ENCODE data around the gene WDR82. TPM values are rescaled to one million over a fixed set of nuclear protein-coding genes. Genes with fewer than 3 reads are reported as not detected.

WDR82 gene
- total RNA-seq, 4 donors from 2014 or later: 14.6 to 44.9 (median 40.8) TPM

GRCh38 chr3:52283306-52283705 is 4.9 kb upstream of the WDR82 start:
- TF ChIP-seq POLR2A (IDR thresholded peaks at IDR 0.05) (no peak), POLR2AphosphoS5 (IDR thresholded peaks at IDR 0.05) (no peak), CTCF (IDR thresholded peaks at IDR 0.05) (no peak), EP300 (IDR thresholded peaks at IDR 0.05; ENCODE audit: low read depth) (no peak)
- intact Hi-C loops (cut with DNase I; ENCODE audit: low total_unique reads) (loop anchor here (10.0 kb wide), 1 partner anchor 1949 kb away; no protein-coding TSS in a partner anchor), in situ Hi-C loops (cut with MboI; ENCODE audit: low pct_ligation_motif_present in 1 of 4, low pct_unique_long_range_greater_than_20kb in 1 of 4, low sequenced_read_pairs in 3 of 4) (loop anchor here in 1 of 4 donors (10.0 kb wide), 1 partner anchor 49 kb away; the partner anchor contains the start of gene TWF2)
- peak overlapping the region in 1 of 4 donors; percentile 4 for H3K27ac ChIP-seq
- WGBS, 2 donors (ENCODE audit: low coverage in 1 of 2): 57 to 83% methylated on average over 1 of the region's 1 CpG
- no peaks in the 10 kb centered on the region for H3K36me3 ChIP-seq
- no peak for DNase-seq
- H3K4me3 ChIP-seq: no peak overlapping the region
- no peaks in the 10 kb centered on the region for H3K27me3 ChIP-seq
- H3K4me1 ChIP-seq: peaks cover 15 to 66% (median 27%) of the 10 kb centered on the region in 4 donors
- H3K9me3 ChIP-seq: no peaks in the 10 kb centered on the region

- no peaks in the 10 kb centered on the region for H3K9me3 ChIP-seq
- H3K4me3 ChIP-seq: no peak overlapping the region
- no peaks in the 10 kb centered on the region for H3K27me3 ChIP-seq
- H3K27ac ChIP-seq: peak overlapping the region; percentile 42 to 99 (median 54)
- TF ChIP-seq POLR2A (IDR thresholded peaks at IDR 0.05) (no peak), EP300 (IDR thresholded peaks at IDR 0.05; ENCODE audit: low read depth) (no peak)
- in situ Hi-C loops (cut with MboI; ENCODE audit: low pct_ligation_motif_present in 1 of 4, low pct_unique_long_range_greater_than_20kb in 1 of 4, low sequenced_read_pairs in 3 of 4) (loop anchor here in 1 of 4 donors (10.0 kb wide), 1 partner anchor 47 kb away; the partner anchor contains the start of gene TWF2), intact Hi-C loops (cut with DNase I; ENCODE audit: low total_unique reads) (loop anchor here (10.0 kb wide), 1 partner anchor 1947 kb away; no protein-coding TSS in a partner anchor)
- DNase-seq: no peak
- H3K36me3 ChIP-seq: no peaks in the 10 kb centered on the region
- H3K4me1 ChIP-seq: peaks cover 13 to 66% (median 24%) of the 10 kb centered on the region in 4 donors
- WGBS, 2 donors (ENCODE audit: low coverage in 1 of 2): 54 to 55% methylated on average over 5 to 8 of the region's 8 CpGs
Measured at GRCh38 chr3:52281981-52282801, 3.7 kb upstream of the WDR82 start.

GRCh38 chr3:52280050-52280461 is 1.6 kb upstream of the WDR82 start:
- no peaks in the 10 kb centered on the region for H3K27me3 ChIP-seq
- no peaks in the 10 kb centered on the region for H3K9me3 ChIP-seq
- H3K4me1 ChIP-seq: peaks cover 19 to 71% (median 34%) of the 10 kb centered on the region in 4 donors
- H3K27ac ChIP-seq: peak overlapping the region; percentile 97 to 99 (median 98)
- 27 to 37% methylated on average over 4 to 6 of the region's 6 CpGs for WGBS, 2 donors (ENCODE audit: low coverage in 1 of 2)
- in situ Hi-C loops (cut with MboI; ENCODE audit: low pct_ligation_motif_present in 1 of 4, low pct_unique_long_range_greater_than_20kb in 1 of 4, low sequenced_read_pairs in 3 of 4): loop anchor here in 1 of 4 donors (10.0 kb wide), 1 partner anchor 45 kb away; the partner anchor contains the start of gene TWF2
- DNase-seq: no peak
- intact Hi-C loops (cut with DNase I; ENCODE audit: low total_unique reads): loop anchor here (10.0 kb wide), 1 partner anchor 1945 kb away; no protein-coding TSS in a partner anchor
- no peak for TF ChIP-seq POLR2AphosphoS5 (IDR thresholded peaks at IDR 0.05)
- no peak for TF ChIP-seq POLR2A (IDR thresholded peaks at IDR 0.05)
- no peak for TF ChIP-seq EP300 (IDR thresholded peaks at IDR 0.05; ENCODE audit: low read depth)
- no peak for TF ChIP-seq CTCF (IDR thresholded peaks at IDR 0.05)
- H3K4me3 ChIP-seq: no peak overlapping the region
- H3K36me3 ChIP-seq: no peaks in the 10 kb centered on the region

- WGBS, 2 donors (ENCODE audit: low coverage in 1 of 2): 33 to 39% methylated on average over 2 of the region's 2 CpGs
- no peaks in the 10 kb centered on the region for H3K9me3 ChIP-seq
- peaks cover 20 to 71% (median 36%) of the 10 kb centered on the region in 4 donors for H3K4me1 ChIP-seq
- peak overlapping the region; percentile 97 to 99 (median 98) for H3K27ac ChIP-seq
- intact Hi-C loops (cut with DNase I; ENCODE audit: low total_unique reads): loop anchor here (2.0 kb wide), 1 partner anchor 41 kb away; the partner anchor contains the start of gene TWF2
- H3K4me3 ChIP-seq: peak overlapping the region in 2 of 4 donors; percentile 79 to 89
- no peak for TF ChIP-seq POLR2AphosphoS5 (IDR thresholded peaks at IDR 0.05)
- no peak for TF ChIP-seq CTCF (IDR thresholded peaks at IDR 0.05)
- TF ChIP-seq POLR2A (IDR thresholded peaks at IDR 0.05): no peak
- no peak for TF ChIP-seq EP300 (IDR thresholded peaks at IDR 0.05; ENCODE audit: low read depth)
- no peaks in the 10 kb centered on the region for H3K27me3 ChIP-seq
- in situ Hi-C loops (cut with MboI; ENCODE audit: low pct_ligation_motif_present in 1 of 4, low pct_unique_long_range_greater_than_20kb in 1 of 4, low sequenced_read_pairs in 3 of 4): no loop called here
- H3K36me3 ChIP-seq: no peaks in the 10 kb centered on the region
- DNase-seq: no peak
Measured at GRCh38 chr3:52279596-52279995, 1.1 kb upstream of the WDR82 start.
